OCI-LY7 (cell line): ENCODE results near the gene TUFM. TPM values are rescaled to one million over a fixed set of nuclear protein-coding genes. Genes with fewer than 3 reads are reported as not detected.

Source experiments
- BruUV-seq: library from RNA; stranded (reverse); fragments of 400-500 nt; replicated peaks from 2 replicates; lab custom pipeline; 2021; lab: Mats Ljungman, UMichigan
- CTCF ChIA-PET: fragments of 300-600 bp; sonication (Branson Sonifier 250); formaldehyde crosslinking; loops from one replicate; lab custom pipeline; 2022; ENCODE audit warnings: antibody characterized with exemption; ENCODE audit not compliant: unreplicated experiment; lab: Charles Lee
- POLR2A ChIA-PET: fragments of 300-600 bp; sonication (Branson Sonifier 250); formaldehyde crosslinking; loops from one replicate; lab custom pipeline; 2022; ENCODE audit warnings: antibody characterized with exemption; lab: Charles Lee
- DNase-seq: peaks from one replicate; pipeline ENCODE4 v3.0.0-alpha.2; 2015; ENCODE audit warnings: low spot score
- H2AFZ ChIP-seq: fragments of 200-600 bp; sonication (generic), shearing (Covaris generic); 2 replicates; pipeline ENCODE4 v1.6.1; 2014; ENCODE audit warnings: mild to moderate bottlenecking, antibody characterized with exemption, low read length, moderate library complexity
- H3K27ac ChIP-seq: fragments of 200-600 bp; sonication (generic); 2 replicates; pipeline ENCODE4 v1.5.1; 2014; ENCODE audit warnings: mixed run types, low read depth, mild to moderate bottlenecking, moderate library complexity, low read length, inconsistent platforms; ENCODE audit not compliant: poor library complexity, severe bottlenecking
- H3K36me3 ChIP-seq: fragments of 200-600 bp; sonication (generic); 2 replicates; pipeline ENCODE4 v1.6.1; 2014; ENCODE audit warnings: mild to moderate bottlenecking, antibody characterized with exemption, low read length, moderate library complexity, mixed read lengths; ENCODE audit not compliant: insufficient read depth
- H3K4me1 ChIP-seq: fragments of 200-600 bp; sonication (generic); 2 replicates; pipeline ENCODE4 v1.5.1; 2014; ENCODE audit warnings: mild to moderate bottlenecking, low read length; ENCODE audit not compliant: insufficient read depth, poor library complexity, severe bottlenecking
- H3K4me2 ChIP-seq: fragments of 200-600 bp; sonication (generic); 2 replicates; pipeline ENCODE4 v1.6.1; 2014; ENCODE audit warnings: mild to moderate bottlenecking, low read length
- H3K4me3 ChIP-seq: fragments of 200-600 bp; sonication (generic); 2 replicates; pipeline ENCODE4 v1.5.1; 2014; ENCODE audit warnings: mild to moderate bottlenecking, low read depth, low read length; ENCODE audit not compliant: poor library complexity, severe bottlenecking
- H3K79me2 ChIP-seq: fragments of 200-600 bp; sonication (generic); 2 replicates; pipeline ENCODE4 v1.6.1; 2016; ENCODE audit warnings: low read depth, mild to moderate bottlenecking, low read length, moderate library complexity, mixed read lengths; ENCODE audit not compliant: insufficient read depth
- H3K9me2 ChIP-seq: fragments of 200-600 bp; sonication (generic); 2 replicates; pipeline ENCODE4 v1.6.1; 2016; ENCODE audit warnings: mild to moderate bottlenecking, low read length, mixed read lengths; ENCODE audit not compliant: insufficient read depth
- H3K9me3 ChIP-seq: fragments of 200-600 bp; sonication (generic); 2 replicates; pipeline ENCODE4 v1.6.1; 2014; ENCODE audit warnings: mild to moderate bottlenecking, mixed run types, low read length, mixed read lengths
- H4K20me1 ChIP-seq: fragments of 200-600 bp; sonication (generic); 2 replicates; pipeline ENCODE4 v1.6.1; 2014; ENCODE audit warnings: mild to moderate bottlenecking, antibody characterized with exemption, low read length, moderate library complexity, mixed read lengths; ENCODE audit not compliant: insufficient read depth
- EZH2phosphoT487 ChIP-seq: fragments of 200-600 bp; sonication (generic); IDR thresholded peaks from 2 replicates; pipeline ENCODE4 v1.6.1; 2018; ENCODE audit warnings: low read depth, borderline replicate concordance, mild to moderate bottlenecking, mixed run types, antibody characterized with exemption, low read length, moderate library complexity, mixed read lengths
- intact Hi-C: fragments of 100-400 bp; cut with micrococcal nuclease; formaldehyde crosslinking; loops from one replicate; pipeline ENCODE4 v1.10.0; 2022; ENCODE audit not compliant: unreplicated experiment
- total RNA-seq, 2 experiments: library from RNA; depleted of rRNA in 1 of 2; stranded (reverse); fragments of >200 nt in 1 of 2; shearing (Covaris generic) in 1 of 2; gene quantifications; 2 replicates each; pipeline ENCODE4 v1.2.3, GENCODE V29; 2014 to 2022
- TF ChIP-seq, protein P1 (sequence below): fragments of 200-600 bp; sonication (generic); conservative IDR thresholded peaks from 2 replicates; pipeline ENCODE4 v1.5.1; 2014; ENCODE audit warnings: mild to moderate bottlenecking, antibody characterized with exemption, low read length, moderate library complexity, mixed read lengths

TUFM gene
- total RNA-seq, 2 experiments from 2014 or later: 184 to 211 TPM

- Histone ChIP-seq H3K79me2 (peaks cover 76% of the 10 kb centered on the region), H3K9me2 (no peaks in the 10 kb centered on the region), H3K27ac (no peak overlapping the region), H3K9me3 (no peaks in the 10 kb centered on the region), H3K36me3 (peaks cover 74% of the 10 kb centered on the region), H3K4me3 (no peak overlapping the region), H4K20me1 (peaks cover 26% of the 10 kb centered on the region), H2AFZ (no peak overlapping the region), H3K4me2 (peak overlapping the region; percentile 89; the same call in 1 of the 2 replicates), H3K4me1 (peaks cover 24% of the 10 kb centered on the region)
- CTCF ChIA-PET: no interaction called here
- DNase-seq: no peak
- POLR2A ChIA-PET: no interaction called here
- intact Hi-C loops: no loop called here
- TF ChIP-seq EZH2phosphoT487: no peak
- TF ChIP-seq, protein P1, sequence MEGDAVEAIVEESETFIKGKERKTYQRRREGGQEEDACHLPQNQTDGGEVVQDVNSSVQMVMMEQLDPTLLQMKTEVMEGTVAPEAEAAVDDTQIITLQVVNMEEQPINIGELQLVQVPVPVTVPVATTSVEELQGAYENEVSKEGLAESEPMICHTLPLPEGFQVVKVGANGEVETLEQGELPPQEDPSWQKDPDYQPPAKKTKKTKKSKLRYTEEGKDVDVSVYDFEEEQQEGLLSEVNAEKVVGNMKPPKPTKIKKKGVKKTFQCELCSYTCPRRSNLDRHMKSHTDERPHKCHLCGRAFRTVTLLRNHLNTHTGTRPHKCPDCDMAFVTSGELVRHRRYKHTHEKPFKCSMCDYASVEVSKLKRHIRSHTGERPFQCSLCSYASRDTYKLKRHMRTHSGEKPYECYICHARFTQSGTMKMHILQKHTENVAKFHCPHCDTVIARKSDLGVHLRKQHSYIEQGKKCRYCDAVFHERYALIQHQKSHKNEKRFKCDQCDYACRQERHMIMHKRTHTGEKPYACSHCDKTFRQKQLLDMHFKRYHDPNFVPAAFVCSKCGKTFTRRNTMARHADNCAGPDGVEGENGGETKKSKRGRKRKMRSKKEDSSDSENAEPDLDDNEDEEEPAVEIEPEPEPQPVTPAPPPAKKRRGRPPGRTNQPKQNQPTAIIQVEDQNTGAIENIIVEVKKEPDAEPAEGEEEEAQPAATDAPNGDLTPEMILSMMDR: no peak
- BruUV-seq: no TSS peak
Observed at GRCh38 chr16:28826141-28826540, 20.0 kb downstream of the TUFM start.

DNA sequence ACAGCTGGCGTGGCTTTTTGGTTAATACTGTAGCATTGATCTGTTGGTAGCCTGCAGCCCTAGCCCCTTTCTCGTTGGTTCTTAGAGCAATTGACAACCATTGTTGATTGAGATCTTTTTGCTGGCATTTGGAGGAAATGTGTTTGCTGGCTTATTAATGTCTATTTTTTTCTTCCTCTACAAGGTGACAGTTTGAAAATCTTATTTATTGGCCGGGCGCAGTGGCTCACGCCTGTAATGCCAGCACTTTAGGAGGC is 21.5 kb downstream of the TUFM start:
- Histone ChIP-seq H3K4me2 (peak overlapping the region; percentile 89), H3K4me1 (peaks cover 24% of the 10 kb centered on the region), H3K9me3 (no peaks in the 10 kb centered on the region), H3K9me2 (no peaks in the 10 kb centered on the region), H3K27ac (peak overlapping the region; percentile 95), H3K36me3 (peaks cover 67% of the 10 kb centered on the region), H3K79me2 (peaks cover 67% of the 10 kb centered on the region), H3K4me3 (peak overlapping the region; percentile 97), H2AFZ (no peak overlapping the region), H4K20me1 (peaks cover 26% of the 10 kb centered on the region)
- TF ChIP-seq, protein P1: no peak
- no peak for TF ChIP-seq EZH2phosphoT487
- no peak for DNase-seq
- intact Hi-C loops: loop anchor here (5.0 kb wide), 1 partner anchor 332 kb away; the partner anchor contains the start of genes APOBR and CLN3
- ChIA-PET CTCF (interaction anchor here (0.6 kb wide), 1 partner anchor 39 kb away, joined by 6 read pairs; the partner anchor contains the start of gene SH2B1), POLR2A (interaction anchor here (1.2 kb wide), 1 partner anchor 18 kb away, joined by 4 read pairs; no protein-coding TSS in a partner anchor)
- BruUV-seq: TSS peak; percentile 64
